GM10266 (cell line): ENCODE data around the gene DOCK1.

Source experiments
- DNase-seq: peaks from one replicate; pipeline ENCODE4 v3.0.0; 2012; ENCODE audit errors: extremely low spot score
- CTCF ChIP-seq: IDR thresholded peaks from 2 replicates; pipeline ENCODE4 v1.5.1; 2012; ENCODE audit warnings: mild to moderate bottlenecking, low read depth; ENCODE audit not compliant: control insufficient read depth, insufficient read depth; ENCODE audit errors: missing control alignments

The DOCK1 gene

GRCh38 chr10:127398971-127399365 is 493.7 kb downstream of the DOCK1 start:
- no peak for DNase-seq
- no peak for TF ChIP-seq CTCF

- DNase-seq, result no peak
- no peak for TF ChIP-seq CTCF
These were observed 494.4 kb downstream of the DOCK1 start for GRCh38 chr10:127399668-127400067.

- no peak for TF ChIP-seq CTCF
- DNase-seq, result no peak
These were observed 495.0 kb downstream of the DOCK1 start for GRCh38 chr10:127400216-127400615.

- no peak for TF ChIP-seq CTCF
- no peak for DNase-seq
These were observed 497.6 kb downstream of the DOCK1 start for GRCh38 chr10:127402596-127403409.

GRCh38 chr10:127405221-127405620 is 500.0 kb downstream of the DOCK1 start:
- TF ChIP-seq CTCF, result no peak
- no peak for DNase-seq

- no peak for DNase-seq
- no peak for TF ChIP-seq CTCF
These were observed 500.9 kb downstream of the DOCK1 start for GRCh38 chr10:127406018-127406550.

- no peak for DNase-seq
- no peak for TF ChIP-seq CTCF
These were observed 502.3 kb downstream of the DOCK1 start for GRCh38 chr10:127407551-127407950.
